H1 (cell line): ENCODE results near the gene HDAC10. TPM values are rescaled to one million over a fixed set of nuclear protein-coding genes. Genes with fewer than 3 reads are reported as not detected.

Source experiments
- CTCF ChIA-PET: fragments of 300-600 bp; sonication (Branson Sonifier 250); formaldehyde crosslinking; loops from one replicate; lab custom pipeline; 2021; ENCODE audit not compliant: partially characterized antibody; lab: Charles Lee
- POLR2A ChIA-PET: fragments of 300-600 bp; sonication (Branson Sonifier 250); formaldehyde crosslinking; loops from one replicate; lab custom pipeline; 2021; ENCODE audit warnings: inconsistent platforms; ENCODE audit not compliant: partially characterized antibody; lab: Charles Lee
- DNase-seq, 2 experiments: peaks; one replicate each; pipeline versions ENCODE4 v3.0.0 to v3.0.0-alpha.2; 2010 to 2022; ENCODE audit warnings: low spot score in 2 of 2, low read depth in 1 of 2, mixed read lengths in 1 of 2
- FAIRE-seq: peaks from 2 replicates; lab custom pipeline; 2011; peaks lifted over from hg19 to GRCh38; lab: Jason Lieb, UNC
- H2AFZ ChIP-seq: 2 replicates; pipeline ENCODE4 v1.8.1; 2012; ENCODE audit warnings: low read length, inconsistent platforms
- H2AK5ac ChIP-seq: 2 replicates; pipeline ENCODE4 v1.6.1; 2013; ENCODE audit warnings: low read depth, low read length
- H2BK120ac ChIP-seq: replicated peaks from 2 replicates; pipeline ENCODE3; 2013; ENCODE audit warnings: low read depth, low read length, inconsistent platforms
- H2BK12ac ChIP-seq: 2 replicates; pipeline ENCODE4 v1.6.1; 2013; ENCODE audit warnings: low read depth, low read length
- H2BK15ac ChIP-seq: 2 replicates; pipeline ENCODE4 v1.6.1; 2013; ENCODE audit warnings: low read length
- H2BK20ac ChIP-seq: 2 replicates; pipeline ENCODE4 v1.6.1; 2013; ENCODE audit warnings: low read length
- H2BK5ac ChIP-seq: 2 replicates; pipeline ENCODE4 v1.6.1; 2013; ENCODE audit warnings: low read depth, low read length
- H3K14ac ChIP-seq: 2 replicates; pipeline ENCODE4 v1.6.1; 2013; ENCODE audit warnings: inconsistent platforms; ENCODE audit not compliant: insufficient read length
- H3K18ac ChIP-seq: 2 replicates; pipeline ENCODE4 v1.6.1; 2013; ENCODE audit warnings: low read length; ENCODE audit errors: extremely low read depth
- H3K23ac ChIP-seq: 2 replicates; pipeline ENCODE4 v1.6.1; 2013; ENCODE audit warnings: inconsistent platforms; ENCODE audit not compliant: insufficient read length
- H3K23me2 ChIP-seq: 2 replicates; pipeline ENCODE4 v1.6.1; 2013; ENCODE audit warnings: low read depth, low read length
- H3K27ac ChIP-seq: 2 replicates; pipeline ENCODE4 v1.6.1; 2011; ENCODE audit warnings: low read depth, low read length, inconsistent platforms
- H3K27me3 ChIP-seq, 4 experiments: replicated peaks in 1 of 4; 1 replicate in 1 of 4; 2 replicates in 3 of 4; pipeline versions ENCODE4 v1.6.1 to v1.8.1; 2011 to 2013; ENCODE audit warnings: low read length in 3 of 4, mild to moderate bottlenecking in 3 of 4, inconsistent platforms in 2 of 4, mixed read lengths in 2 of 4, moderate library complexity in 1 of 4; ENCODE audit not compliant: control insufficient read depth in 3 of 4, insufficient read depth in 3 of 4; ENCODE audit errors: extremely low read depth in 1 of 4
- H3K36me3 ChIP-seq, 4 experiments: 2 replicates each; pipeline versions ENCODE4 v1.6.1 to v1.8.1; 2011 to 2013; ENCODE audit warnings: mild to moderate bottlenecking in 4 of 4, low read length in 3 of 4, moderate library complexity in 2 of 4, control low read depth in 1 of 4, inconsistent platforms in 1 of 4; ENCODE audit not compliant: insufficient read depth in 4 of 4, control insufficient read depth in 2 of 4
- H3K4ac ChIP-seq: replicated peaks from 2 replicates; pipeline ENCODE3; 2013; ENCODE audit warnings: low read length, low read depth, mixed read lengths, inconsistent platforms; ENCODE audit not compliant: insufficient read length
- H3K4me1 ChIP-seq, 4 experiments: replicated peaks in 1 of 4; 1 replicate in 1 of 4; 2 replicates in 3 of 4; pipeline versions ENCODE4 v1.6.1 to v1.8.1; 2011 to 2013; ENCODE audit warnings: low read length in 3 of 4, inconsistent platforms in 2 of 4, mixed read lengths in 1 of 4; ENCODE audit not compliant: insufficient read depth in 4 of 4, control insufficient read depth in 3 of 4
- H3K4me2 ChIP-seq, 2 experiments: 2 replicates each; pipeline versions ENCODE4 v1.6.1 to v1.8.1; 2011 to 2013; ENCODE audit warnings: low read depth in 2 of 2, low read length in 2 of 2, control low read depth in 1 of 2, inconsistent platforms in 1 of 2, mild to moderate bottlenecking in 1 of 2; ENCODE audit not compliant: insufficient read depth in 1 of 2
- H3K4me3 ChIP-seq, 4 experiments: fragments of 200-600, 300-600 bp in 1 of 4; sonication (generic), shearing (Covaris generic), sonication (Bioruptor Twin) in 1 of 4; 2 replicates each; pipeline versions ENCODE4 v1.5.1 to v1.8.1; 2011 to 2016; ENCODE audit warnings: low read length in 4 of 4, low read depth in 3 of 4, control low read depth in 2 of 4, inconsistent platforms in 2 of 4, mild to moderate bottlenecking in 2 of 4, mixed read lengths in 1 of 4, moderate library complexity in 1 of 4; ENCODE audit not compliant: insufficient read depth in 2 of 4; ENCODE audit errors: extremely low read depth in 1 of 4
- H3K56ac ChIP-seq: replicated peaks from 2 replicates; pipeline ENCODE3; 2013; ENCODE audit warnings: low read depth, mild to moderate bottlenecking, mixed read lengths, low read length, inconsistent platforms; ENCODE audit not compliant: insufficient read length
- H3K79me1 ChIP-seq: 2 replicates; pipeline ENCODE4 v1.6.1; 2013; ENCODE audit warnings: low read depth, low read length, control low read depth
- H3K79me2 ChIP-seq, 2 experiments: 2 replicates each; pipeline versions ENCODE4 v1.6.1 to v1.8.1; 2012 to 2013; ENCODE audit warnings: low read length in 2 of 2, mild to moderate bottlenecking in 2 of 2, inconsistent platforms in 1 of 2; ENCODE audit not compliant: insufficient read depth in 2 of 2, control insufficient read depth in 1 of 2
- H3K9ac ChIP-seq, 4 experiments: replicated peaks in 1 of 4; 1 replicate in 1 of 4; 2 replicates in 3 of 4; pipeline versions ENCODE4 v1.6.1 to v1.8.1; 2011 to 2013; ENCODE audit warnings: low read depth in 3 of 4, low read length in 3 of 4, control low read depth in 2 of 4, mild to moderate bottlenecking in 2 of 4, moderate library complexity in 2 of 4, inconsistent platforms in 1 of 4; ENCODE audit errors: extremely low read depth in 1 of 4
- H3K9me3 ChIP-seq, 2 experiments: 2 replicates each; pipeline versions ENCODE4 v1.6.1 to v1.8.1; 2012 to 2013; ENCODE audit warnings: mild to moderate bottlenecking in 2 of 2, moderate library complexity in 2 of 2, control low read depth in 1 of 2, inconsistent platforms in 1 of 2, low read depth in 1 of 2, low read length in 1 of 2, mixed read lengths in 1 of 2; ENCODE audit not compliant: insufficient read depth in 2 of 2
- H4K20me1 ChIP-seq, 2 experiments: replicated peaks in 1 of 2; 2 replicates each; pipeline versions ENCODE3 to v1.8.1; 2011 to 2013; ENCODE audit warnings: inconsistent platforms in 2 of 2, low read length in 2 of 2, mild to moderate bottlenecking in 1 of 2; ENCODE audit not compliant: insufficient read depth in 2 of 2, control insufficient read depth in 1 of 2
- H4K5ac ChIP-seq: 2 replicates; pipeline ENCODE4 v1.6.1; 2013; ENCODE audit warnings: low read length, low read depth, mixed read lengths, inconsistent platforms; ENCODE audit not compliant: insufficient read length
- H4K8ac ChIP-seq: 2 replicates; pipeline ENCODE4 v1.8.0; 2013; ENCODE audit warnings: mild to moderate bottlenecking, moderate library complexity, low read length, inconsistent platforms; ENCODE audit not compliant: insufficient read depth; ENCODE audit errors: extremely low read depth
- H4K91ac ChIP-seq: replicated peaks from 2 replicates; pipeline ENCODE3; 2013; ENCODE audit warnings: low read length, mixed read lengths, inconsistent platforms; ENCODE audit not compliant: insufficient read length
- EP300 ChIP-seq, 2 experiments: IDR thresholded peaks; 1 replicate in 1 of 2; 2 replicates in 1 of 2; pipeline ENCODE4 v1.6.1; 2011 to 2012; ENCODE audit warnings: low read depth in 2 of 2, low read length in 2 of 2, mild to moderate bottlenecking in 2 of 2, borderline replicate concordance in 1 of 2, inconsistent platforms in 1 of 2, moderate library complexity in 1 of 2
- GABPA ChIP-seq: IDR thresholded peaks from 2 replicates; pipeline ENCODE4 v1.6.1; 2011; ENCODE audit warnings: mild to moderate bottlenecking, low read length, moderate library complexity, borderline replicate concordance; ENCODE audit not compliant: insufficient read depth
- YY1 ChIP-seq: IDR thresholded peaks from 2 replicates; pipeline ENCODE4 v1.6.1; 2011; ENCODE audit warnings: low read depth, mild to moderate bottlenecking, low read length
- WGBS, 2 experiments: shearing (Covaris generic) in 1 of 2; methylation state at CpG; one replicate each; pipeline versions ENCODE4 v1.1.6 to v1.1.7; 2013 to 2015; ENCODE audit warnings: low lambda C conversion rate in 2 of 2, mixed read lengths in 2 of 2, inconsistent platforms in 1 of 2, low coverage in 1 of 2, missing lambda C conversion rate in 1 of 2; ENCODE audit not compliant: insufficient replicate concordance in 2 of 2, insufficient coverage in 1 of 2, insufficient read length in 1 of 2; ENCODE audit errors: extremely low coverage in 1 of 2, missing lambda C conversion rate in 1 of 2; 5-methylcytosine and 5-hydroxymethylcytosine counted together
- polyA plus RNA-seq, 7 experiments: library from polyadenylated mRNA; depleted of rRNA in 3 of 7; stranded (reverse) in 5 of 7; unstranded in 2 of 7; fragments of >200 nt in 5 of 7; fragments of 200-250 nt in 2 of 7; gene quantifications; 1 replicate in 5 of 7; 2 replicates in 1 of 7; 4 replicates in 1 of 7; pipeline versions ENCODE4 v1.2.1 to v1.2.3, GENCODE V29; 2011 to 2013; ENCODE audit warnings: missing spikeins in 2 of 7, mixed read lengths in 2 of 7
- total RNA-seq: library from RNA; stranded (reverse); fragmentation: NEBNext Ultra II Directional; extraction: Animal tissue kit (Norgen Biotek cat#: 25700); gene quantifications from 2 replicates; pipeline ENCODE4 v1.2.1, GENCODE V29; 2021

Gene HDAC10
- total and polyA plus RNA-seq, 2 of the 8 experiments (the other 6 are each of a cell fraction or from before 2014, with no cell fraction given), result 11.2 to 26.4 TPM

- ChIA-PET CTCF (interaction anchor here (0.7 to 1.0 kb wide), 2 partner anchors 8 to 50 kb away, joined by 3 read pairs; no protein-coding TSS in a partner anchor), POLR2A (interaction anchor here (0.7 to 1.5 kb wide), 2 partner anchors 10 to 11 kb away, joined by 3 to 4 read pairs; no protein-coding TSS in a partner anchor)
- no peak overlapping the region for H3K56ac ChIP-seq
- H3K9ac ChIP-seq, result no peak overlapping the region
- no peak for FAIRE-seq
- peaks cover 0 to 16% of the 10 kb centered on the region in 2 experiments for H4K20me1 ChIP-seq
- H3K79me1 ChIP-seq, result no peaks in the 10 kb centered on the region; the same call in 1 of the 2 replicates
- TF ChIP-seq GABPA (no peak), EP300 (IDR thresholded peaks at IDR 0.05; ENCODE audit: borderline replicate concordance in 1 of 2, low read depth in 2 of 2, low read length in 2 of 2) (no peak), YY1 (no peak)
- no peaks in the 10 kb centered on the region for H3K9me3 ChIP-seq
- no peak overlapping the region for H2AK5ac ChIP-seq
- no peak overlapping the region for H3K14ac ChIP-seq
- no peak overlapping the region for H3K23ac ChIP-seq
- no peaks in the 10 kb centered on the region for H3K27me3 ChIP-seq
- H4K5ac ChIP-seq, result no peak overlapping the region
- no peak overlapping the region for H2BK12ac ChIP-seq
- H4K91ac ChIP-seq, result no peak overlapping the region
- H3K4me3 ChIP-seq, result no peak overlapping the region
- no peak overlapping the region for H3K4ac ChIP-seq
- no peak overlapping the region for H3K27ac ChIP-seq
- peaks cover 13% of the 10 kb centered on the region; the same call in 1 of the 2 replicates for H3K23me2 ChIP-seq
- no peak overlapping the region for H3K18ac ChIP-seq
- 97% methylated on average over 14 of the region's 16 CpGs; no CpG with 5 or more reads in 1 of the 2 experiments for whole genome bisulfite sequencing, 2 experiments
- H2AFZ ChIP-seq, result no peak overlapping the region
- H2BK120ac ChIP-seq, result no peak overlapping the region
- H2BK20ac ChIP-seq, result no peak overlapping the region
- H3K79me2 ChIP-seq, result peaks cover 0 to 11% of the 10 kb centered on the region in 2 experiments; a peak in 1 of 4 replicates
- H4K8ac ChIP-seq, result no peak overlapping the region
- no peak overlapping the region for H2BK5ac ChIP-seq
- H2BK15ac ChIP-seq, result no peak overlapping the region
- DNase-seq, result no peak
- H3K4me2 ChIP-seq, result no peak overlapping the region
- peaks cover 0 to 7% (median 5%) of the 10 kb centered on the region in 4 experiments; a peak in 6 of 7 replicates for H3K4me1 ChIP-seq
- peaks cover 6 to 35% (median 12%) of the 10 kb centered on the region in 4 experiments; a peak in 6 of 8 replicates for H3K36me3 ChIP-seq
Observed at GRCh38 chr22:50198624-50199017, 52.4 kb downstream of the HDAC10 start.
